Gastroesophageal sphincter (tissue), 3 donors: ENCODE measurements around the gene AGPAT4.

Source experiments
- CTCF ChIP-seq, 4 experiments: fragments of 200-600 bp in 2 of 4; fragments of 450-650 bp in 2 of 4; sonication (generic) in 1 of 4; IDR thresholded peaks; one replicate each; pipeline ENCODE4 v1.5.1; 2017 to 2019; ENCODE audit warnings: antibody characterized with exemption in 4 of 4, mild to moderate bottlenecking in 2 of 4, moderate library complexity in 2 of 4
- POLR2A ChIP-seq, 2 donors: fragments of 450-650 bp; IDR thresholded peaks; one replicate each; pipeline ENCODE4 v1.6.1; 2017; ENCODE audit warnings: antibody characterized with exemption in 2 of 2, mild to moderate bottlenecking in 2 of 2, moderate library complexity in 1 of 2
- POLR2AphosphoS5 ChIP-seq: sonication (generic); formaldehyde crosslinking; IDR thresholded peaks from one replicate; pipeline ENCODE4 v1.6.1; 2017; ENCODE audit warnings: antibody characterized with exemption

GRCh38 chr6:161228096-161228495 lies 45.8 kb downstream of the AGPAT4 start:
- no peak for TF ChIP-seq CTCF (IDR thresholded peaks at IDR 0.05)
- TF ChIP-seq POLR2A (IDR thresholded peaks at IDR 0.05), result no peak
- no peak for TF ChIP-seq POLR2AphosphoS5
